KMS-11 (cell line): ENCODE data around the gene SLC25A34.
"Not testable (repeated sequence)": the region's sequence is repeated elsewhere in the genome, so short reads cannot be mapped to it uniquely, and the experiment has no call there.

ENCODE experiments used
- H2AFZ ChIP-seq: fragments of 200-600 bp; sonication (generic); 2 replicates; pipeline ENCODE4 v1.6.1; 2016; ENCODE audit warnings: antibody characterized with exemption, mixed run types, low read depth
- H3K27ac ChIP-seq: fragments of 200-600 bp; sonication (generic); 2 replicates; pipeline ENCODE4 v1.6.1; 2016; ENCODE audit warnings: mild to moderate bottlenecking, mixed run types
- H3K27me3 ChIP-seq: fragments of 200-600 bp; sonication (generic); 2 replicates; pipeline ENCODE4 v1.6.1; 2017; ENCODE audit warnings: mild to moderate bottlenecking, low read depth, mixed run types, moderate library complexity; ENCODE audit not compliant: insufficient read depth
- H3K36me3 ChIP-seq: fragments of 200-600 bp; sonication (generic); 2 replicates; pipeline ENCODE4 v1.6.1; 2017; ENCODE audit warnings: mild to moderate bottlenecking, mixed run types; ENCODE audit not compliant: insufficient read depth
- H3K4me1 ChIP-seq: fragments of 200-600 bp; sonication (generic); 2 replicates; pipeline ENCODE4 v1.6.1; 2016; ENCODE audit warnings: mild to moderate bottlenecking, low read depth, mixed run types; ENCODE audit not compliant: poor library complexity, severe bottlenecking
- H3K4me2 ChIP-seq: fragments of 200-600 bp; sonication (generic); 2 replicates; pipeline ENCODE4 v1.7.0; 2016; ENCODE audit warnings: mild to moderate bottlenecking, mixed run types
- H3K4me3 ChIP-seq: fragments of 200-600 bp; sonication (generic); IDR thresholded peaks from 2 replicates; pipeline ENCODE4 v1.6.1; 2017; ENCODE audit warnings: low read depth, low read length, mixed read lengths; ENCODE audit not compliant: insufficient read depth
- H3K79me2 ChIP-seq: fragments of 200-600 bp; sonication (generic); 2 replicates; pipeline ENCODE4 v1.6.1; 2016; ENCODE audit warnings: low read depth, mixed run types; ENCODE audit not compliant: insufficient read depth
- H3K9ac ChIP-seq: fragments of 200-600 bp; sonication (generic); 2 replicates; pipeline ENCODE4 v1.6.1; 2016; ENCODE audit warnings: mild to moderate bottlenecking, mixed run types
- H4K20me1 ChIP-seq: fragments of 200-600 bp; sonication (generic); 2 replicates; pipeline ENCODE4 v1.6.1; 2016; ENCODE audit warnings: mild to moderate bottlenecking, mixed run types; ENCODE audit not compliant: insufficient read depth
- TF ChIP-seq, protein P1 (sequence below): fragments of 200-600 bp; sonication (generic); conservative IDR thresholded peaks from 2 replicates; pipeline ENCODE4 v1.6.1; 2017; ENCODE audit warnings: low read depth, mild to moderate bottlenecking, antibody characterized with exemption, low read length, moderate library complexity, mixed read lengths

SLC25A34 gene

DNA sequence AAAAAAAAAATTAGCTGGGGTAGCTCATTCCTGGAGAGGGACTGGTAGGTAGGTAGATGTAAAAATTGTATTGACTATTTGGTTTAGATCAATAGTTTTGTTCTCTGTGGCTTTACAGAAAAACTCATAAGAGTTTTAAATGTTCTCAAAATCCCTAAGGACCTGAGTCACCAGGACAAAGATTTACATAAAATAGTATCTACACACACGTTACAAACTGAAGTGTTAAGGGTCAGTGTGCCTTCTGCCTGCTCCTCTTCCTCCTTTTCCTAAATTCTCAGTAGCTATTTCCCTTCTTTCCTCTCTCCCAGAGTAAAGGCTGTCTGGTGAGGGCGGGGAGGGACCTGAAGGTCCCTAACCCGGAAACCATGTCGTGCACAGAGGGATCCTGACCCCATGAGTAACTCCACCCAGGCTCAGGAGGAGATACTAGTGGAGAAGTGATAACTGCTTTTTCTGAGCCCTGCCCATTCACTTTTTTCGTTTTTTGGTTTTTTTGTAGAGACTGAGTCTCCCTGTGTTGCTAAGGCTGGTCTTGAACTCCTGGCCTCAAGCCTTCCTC, 43.9 kb upstream of the SLC25A34 start:
- no peak overlapping the region for H3K4me2 ChIP-seq
- no peaks in the 10 kb centered on the region for H4K20me1 ChIP-seq
- peaks cover 69% of the 10 kb centered on the region for H3K79me2 ChIP-seq
- no peak overlapping the region for H3K9ac ChIP-seq
- no peak overlapping the region for H3K27ac ChIP-seq
- H3K4me3 ChIP-seq: no peak overlapping the region
- H3K36me3 ChIP-seq: no peaks in the 10 kb centered on the region
- H3K27me3 ChIP-seq: no peaks in the 10 kb centered on the region
- H2AFZ ChIP-seq: no peak overlapping the region
- peaks cover 12% of the 10 kb centered on the region for H3K4me1 ChIP-seq
- TF ChIP-seq, protein P1, sequence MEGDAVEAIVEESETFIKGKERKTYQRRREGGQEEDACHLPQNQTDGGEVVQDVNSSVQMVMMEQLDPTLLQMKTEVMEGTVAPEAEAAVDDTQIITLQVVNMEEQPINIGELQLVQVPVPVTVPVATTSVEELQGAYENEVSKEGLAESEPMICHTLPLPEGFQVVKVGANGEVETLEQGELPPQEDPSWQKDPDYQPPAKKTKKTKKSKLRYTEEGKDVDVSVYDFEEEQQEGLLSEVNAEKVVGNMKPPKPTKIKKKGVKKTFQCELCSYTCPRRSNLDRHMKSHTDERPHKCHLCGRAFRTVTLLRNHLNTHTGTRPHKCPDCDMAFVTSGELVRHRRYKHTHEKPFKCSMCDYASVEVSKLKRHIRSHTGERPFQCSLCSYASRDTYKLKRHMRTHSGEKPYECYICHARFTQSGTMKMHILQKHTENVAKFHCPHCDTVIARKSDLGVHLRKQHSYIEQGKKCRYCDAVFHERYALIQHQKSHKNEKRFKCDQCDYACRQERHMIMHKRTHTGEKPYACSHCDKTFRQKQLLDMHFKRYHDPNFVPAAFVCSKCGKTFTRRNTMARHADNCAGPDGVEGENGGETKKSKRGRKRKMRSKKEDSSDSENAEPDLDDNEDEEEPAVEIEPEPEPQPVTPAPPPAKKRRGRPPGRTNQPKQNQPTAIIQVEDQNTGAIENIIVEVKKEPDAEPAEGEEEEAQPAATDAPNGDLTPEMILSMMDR: no peak

DNA sequence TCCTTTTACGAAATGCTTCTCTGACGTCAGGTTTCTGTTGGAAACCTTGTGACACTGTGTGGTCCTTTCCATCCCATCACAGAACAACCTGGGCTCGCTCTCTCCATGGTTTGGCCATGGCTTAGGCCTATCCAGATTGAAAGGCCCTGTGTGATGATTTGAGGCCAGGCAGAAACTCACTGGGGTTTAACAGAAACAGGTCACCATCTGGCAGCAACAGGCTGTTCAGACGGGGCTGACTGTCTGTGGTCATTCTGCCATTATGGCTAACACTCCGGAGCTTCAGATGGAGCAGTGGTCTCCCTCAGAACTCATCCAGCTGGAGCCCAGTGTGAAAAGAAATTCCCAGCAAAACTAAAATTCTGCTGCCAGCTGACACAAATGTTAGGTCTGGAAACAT, 42.7 kb upstream of the SLC25A34 start:
- Histone ChIP-seq H3K36me3 (no peaks in the 10 kb centered on the region), H3K27ac (no peak overlapping the region), H3K4me1 (peaks cover 19% of the 10 kb centered on the region), H3K4me2 (no peak overlapping the region), H4K20me1 (no peaks in the 10 kb centered on the region), H3K27me3 (no peaks in the 10 kb centered on the region), H3K79me2 (peaks cover 57% of the 10 kb centered on the region), H2AFZ (no peak overlapping the region), H3K4me3 (no peak overlapping the region), H3K9ac (no peak overlapping the region)
- TF ChIP-seq, protein P1: no peak

DNA sequence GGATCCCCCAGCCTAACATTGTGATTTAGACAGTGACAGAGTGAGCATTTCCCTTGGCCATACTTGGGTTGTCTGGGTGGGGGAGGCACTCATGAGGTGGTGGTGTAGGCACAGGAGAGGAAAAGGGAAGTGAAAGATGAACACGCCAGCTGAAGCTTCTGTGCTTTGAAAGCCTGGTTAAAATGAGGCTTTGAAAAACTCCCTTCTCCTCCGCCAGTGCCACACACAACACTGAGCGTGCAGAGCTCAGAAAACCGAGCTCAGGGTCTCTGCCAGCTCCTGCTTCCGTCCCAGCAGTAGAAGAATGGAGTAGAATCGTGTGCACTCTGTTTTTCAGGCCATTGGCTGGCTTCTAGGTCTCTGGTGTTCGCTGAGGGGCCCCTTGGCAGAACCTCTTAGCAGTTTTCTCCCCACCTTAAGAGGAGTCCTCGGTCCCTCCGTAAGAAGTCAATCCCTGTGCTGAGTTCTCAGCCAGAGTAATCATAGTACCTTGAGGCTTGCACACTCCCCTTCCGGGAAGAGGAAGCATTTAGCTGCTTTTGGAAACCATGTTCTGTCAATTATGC, 39.0 kb upstream of the SLC25A34 start:
- no peak overlapping the region; the same call in 1 of the 2 replicates for H3K4me2 ChIP-seq
- H3K27me3 ChIP-seq: no peaks in the 10 kb centered on the region
- peaks cover 29% of the 10 kb centered on the region; the same call in 1 of the 2 replicates for H3K79me2 ChIP-seq
- no peaks in the 10 kb centered on the region for H3K36me3 ChIP-seq
- TF ChIP-seq, protein P1: no peak
- H3K9ac ChIP-seq: no peak overlapping the region
- H3K27ac ChIP-seq: peak overlapping the region; percentile 39; the same call in 1 of the 2 replicates
- no peak overlapping the region for H2AFZ ChIP-seq
- no peak overlapping the region for H3K4me3 ChIP-seq
- peaks cover 19% of the 10 kb centered on the region for H3K4me1 ChIP-seq
- H4K20me1 ChIP-seq: no peaks in the 10 kb centered on the region

DNA sequence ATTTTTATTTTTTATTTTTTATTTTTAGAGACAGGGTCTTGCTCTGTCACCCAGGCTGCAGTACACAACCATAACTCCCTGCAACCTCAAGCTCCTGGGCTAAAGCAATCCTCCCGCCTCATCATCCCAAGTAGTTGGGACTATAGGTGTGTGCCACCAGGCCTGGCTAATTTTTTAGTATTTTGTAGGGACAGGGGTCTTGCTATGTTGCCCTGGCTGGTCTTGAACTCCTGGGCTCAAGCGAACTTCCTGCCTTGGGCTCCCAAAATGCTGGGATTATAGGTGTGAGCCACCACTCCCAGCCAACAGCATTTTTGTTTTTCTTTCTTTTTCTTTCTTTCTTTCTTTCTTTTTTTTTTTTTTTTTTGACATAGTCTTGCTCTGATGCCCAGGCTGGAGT, 37.9 kb upstream of the SLC25A34 start:
- Histone ChIP-seq H3K4me1 (peaks cover 19% of the 10 kb centered on the region), H2AFZ (no peak overlapping the region), H4K20me1 (no peaks in the 10 kb centered on the region), H3K9ac (no peak overlapping the region), H3K36me3 (no peaks in the 10 kb centered on the region), H3K4me2 (no peak overlapping the region), H3K27me3 (no peaks in the 10 kb centered on the region), H3K79me2 (peaks cover 28% of the 10 kb centered on the region; the same call in 1 of the 2 replicates), H3K4me3 (no peak overlapping the region), H3K27ac (no peak overlapping the region)
- TF ChIP-seq, protein P1: no peak

DNA sequence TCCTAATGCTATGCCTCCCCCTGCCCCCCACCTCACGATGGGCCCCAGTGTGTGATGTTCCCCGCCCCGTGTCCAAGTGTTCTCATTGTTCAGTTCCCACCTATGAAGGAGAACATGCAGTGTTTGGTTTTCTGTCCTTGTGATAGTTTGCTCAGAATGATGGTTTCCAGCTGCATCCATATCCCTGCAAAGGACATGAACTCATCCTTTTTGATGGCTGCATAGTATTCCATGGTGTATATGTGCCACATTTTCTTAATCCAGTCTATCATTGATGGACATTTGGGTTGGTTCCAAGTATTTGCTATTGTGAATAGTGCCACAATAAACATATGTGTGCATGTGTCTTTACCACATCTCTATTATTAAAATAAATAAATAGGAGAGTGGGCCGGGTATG, 36.7 kb upstream of the SLC25A34 start:
- not testable (repeated sequence) for H3K4me3 ChIP-seq, H3K27me3 ChIP-seq, H3K27ac ChIP-seq, H4K20me1 ChIP-seq, H3K36me3 ChIP-seq, H3K9ac ChIP-seq, H3K4me2 ChIP-seq, H2AFZ ChIP-seq
- Histone ChIP-seq H3K79me2 (peaks cover 17% of the 10 kb centered on the region; the same call in 1 of the 2 replicates), H3K4me1 (peaks cover 19% of the 10 kb centered on the region)
